BE2C (cell line): ENCODE results near the gene ZBTB46.

ENCODE experiments used
- DNase-seq: peaks from one replicate; pipeline ENCODE4 v3.0.0-alpha.2; 2020
- H3K27me3 ChIP-seq: fragments of 250-450 bp; sonication (Bioruptor Pico); 2 replicates; pipeline ENCODE4 v1.5.1; 2020; ENCODE audit warnings: mild to moderate bottlenecking
- H3K36me3 ChIP-seq: fragments of 250-450 bp; sonication (Bioruptor Pico); 2 replicates; pipeline ENCODE4 v1.5.1; 2020; ENCODE audit warnings: mild to moderate bottlenecking
- H3K4me1 ChIP-seq: fragments of 250-450 bp; sonication (Bioruptor Pico); 2 replicates; pipeline ENCODE4 v1.5.1; 2020
- H3K4me3 ChIP-seq: 2 replicates; pipeline ENCODE4 v1.5.1; 2011; ENCODE audit warnings: low read depth, low read length
- H3K9me3 ChIP-seq: fragments of 250-450 bp; sonication (Bioruptor Pico); 2 replicates; pipeline ENCODE4 v1.5.1; 2020
- TF ChIP-seq, protein P1 (sequence below): IDR thresholded peaks from 2 replicates; pipeline ENCODE4 v1.5.1; 2012; ENCODE audit warnings: mild to moderate bottlenecking, low read depth, low read length

Gene ZBTB46

DNA sequence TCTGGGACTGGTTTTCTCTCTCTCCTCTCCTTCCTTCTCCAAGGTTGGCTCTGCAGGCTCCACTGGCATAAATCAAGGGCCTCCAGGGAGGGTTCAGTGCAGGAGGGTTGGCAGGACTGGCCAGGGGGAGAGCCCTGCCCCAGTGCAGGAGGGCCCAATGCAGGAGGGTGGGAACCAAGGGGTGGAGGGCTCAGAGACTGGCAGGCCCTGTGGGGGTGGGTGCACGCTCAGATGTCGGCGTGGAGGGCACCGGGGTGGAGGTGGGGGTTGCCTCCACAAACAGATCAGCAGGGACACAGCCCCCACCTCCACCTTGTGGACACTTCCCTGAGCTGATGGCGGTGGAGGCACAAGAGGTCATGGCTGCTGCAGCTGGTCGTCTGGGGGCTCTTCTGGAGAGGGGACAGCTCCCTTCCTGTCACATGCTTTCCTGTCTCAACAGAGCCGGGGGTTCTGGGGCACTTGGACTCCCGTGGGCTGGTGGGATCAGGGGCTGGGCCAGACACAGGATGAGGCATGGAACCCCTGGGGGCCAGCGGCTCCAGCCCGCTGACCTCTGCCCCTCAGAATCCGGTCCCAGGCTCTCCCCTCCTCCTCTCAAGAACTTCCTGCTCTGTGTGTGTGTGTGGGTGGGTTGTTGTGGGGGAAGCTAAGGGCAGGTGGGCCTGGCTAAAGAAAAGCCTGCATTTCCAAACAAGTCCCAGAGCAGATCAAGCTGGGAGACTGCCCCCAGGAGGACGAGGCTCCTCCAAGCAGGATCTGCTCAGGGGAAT lies 27.5 kb upstream of the ZBTB46 start:
- peak; percentile 58 for DNase-seq
- H3K4me3 ChIP-seq, result peak overlapping the region; percentile 1
- TF ChIP-seq, protein P1, sequence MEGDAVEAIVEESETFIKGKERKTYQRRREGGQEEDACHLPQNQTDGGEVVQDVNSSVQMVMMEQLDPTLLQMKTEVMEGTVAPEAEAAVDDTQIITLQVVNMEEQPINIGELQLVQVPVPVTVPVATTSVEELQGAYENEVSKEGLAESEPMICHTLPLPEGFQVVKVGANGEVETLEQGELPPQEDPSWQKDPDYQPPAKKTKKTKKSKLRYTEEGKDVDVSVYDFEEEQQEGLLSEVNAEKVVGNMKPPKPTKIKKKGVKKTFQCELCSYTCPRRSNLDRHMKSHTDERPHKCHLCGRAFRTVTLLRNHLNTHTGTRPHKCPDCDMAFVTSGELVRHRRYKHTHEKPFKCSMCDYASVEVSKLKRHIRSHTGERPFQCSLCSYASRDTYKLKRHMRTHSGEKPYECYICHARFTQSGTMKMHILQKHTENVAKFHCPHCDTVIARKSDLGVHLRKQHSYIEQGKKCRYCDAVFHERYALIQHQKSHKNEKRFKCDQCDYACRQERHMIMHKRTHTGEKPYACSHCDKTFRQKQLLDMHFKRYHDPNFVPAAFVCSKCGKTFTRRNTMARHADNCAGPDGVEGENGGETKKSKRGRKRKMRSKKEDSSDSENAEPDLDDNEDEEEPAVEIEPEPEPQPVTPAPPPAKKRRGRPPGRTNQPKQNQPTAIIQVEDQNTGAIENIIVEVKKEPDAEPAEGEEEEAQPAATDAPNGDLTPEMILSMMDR, result peak; percentile 54
- no peaks in the 10 kb centered on the region for H3K36me3 ChIP-seq
- no peaks in the 10 kb centered on the region for H3K9me3 ChIP-seq
- peaks cover 22% of the 10 kb centered on the region for H3K4me1 ChIP-seq
- H3K27me3 ChIP-seq, result no peaks in the 10 kb centered on the region

DNA sequence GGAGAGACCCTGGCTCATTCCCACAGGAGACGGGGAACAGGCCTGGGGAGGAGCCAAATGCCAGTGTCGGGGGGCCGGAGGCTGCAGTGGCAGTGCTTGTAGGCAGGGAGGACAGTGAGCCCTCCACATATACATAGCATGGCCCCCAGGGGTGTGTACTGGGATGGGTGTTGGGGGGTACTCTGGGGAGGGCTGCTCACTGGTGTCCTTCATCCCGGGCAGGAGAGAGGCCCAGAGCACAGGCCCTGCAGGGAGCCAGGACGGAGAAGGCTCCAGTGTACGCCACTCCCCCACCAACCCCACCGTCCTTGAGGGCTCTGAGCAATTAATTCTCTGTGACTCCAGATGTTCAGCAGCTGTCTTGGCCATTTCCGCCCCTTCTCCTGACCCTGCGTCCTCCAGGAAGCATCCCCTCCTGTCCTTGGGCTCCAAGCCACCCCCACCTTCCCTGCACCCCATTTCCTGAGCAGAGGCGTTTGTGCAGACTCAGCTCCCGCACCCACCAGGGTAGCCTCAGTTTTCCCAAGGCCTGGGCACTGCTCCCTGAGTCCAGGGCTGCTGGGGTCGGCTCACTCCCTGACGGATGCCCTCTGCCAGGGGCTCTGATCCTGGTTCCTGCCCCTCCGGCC lies 26.8 kb upstream of the ZBTB46 start:
- no peak for DNase-seq
- Histone ChIP-seq H3K4me3 (no peak overlapping the region), H3K36me3 (no peaks in the 10 kb centered on the region), H3K9me3 (no peaks in the 10 kb centered on the region), H3K27me3 (no peaks in the 10 kb centered on the region), H3K4me1 (peaks cover 22% of the 10 kb centered on the region)
- TF ChIP-seq, protein P1, result no peak

DNA sequence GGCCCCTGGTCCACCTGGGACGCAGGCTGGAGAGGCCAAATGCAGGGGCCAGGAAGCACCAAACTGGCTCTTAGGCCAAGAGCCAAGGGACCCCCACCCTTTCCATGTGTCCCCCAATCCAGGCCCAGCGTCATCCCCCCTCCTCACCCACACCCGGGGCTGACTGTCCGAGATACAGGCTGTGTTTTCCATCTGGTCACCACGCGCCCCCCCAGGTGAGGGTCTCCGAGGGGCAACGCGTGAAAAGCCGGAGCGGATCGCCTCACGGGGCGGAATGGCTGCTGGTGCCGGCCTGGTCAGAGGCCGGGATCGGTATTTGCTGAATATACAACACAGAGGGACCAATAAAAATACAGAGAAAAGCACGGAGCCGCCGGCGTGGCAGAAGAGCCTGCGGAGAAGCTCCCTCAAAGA lies 25.0 kb upstream of the ZBTB46 start:
- TF ChIP-seq, protein P1, result no peak
- no peak for DNase-seq
- Histone ChIP-seq H3K4me3 (no peak overlapping the region), H3K36me3 (no peaks in the 10 kb centered on the region), H3K27me3 (no peaks in the 10 kb centered on the region), H3K9me3 (no peaks in the 10 kb centered on the region), H3K4me1 (peaks cover 22% of the 10 kb centered on the region)

DNA sequence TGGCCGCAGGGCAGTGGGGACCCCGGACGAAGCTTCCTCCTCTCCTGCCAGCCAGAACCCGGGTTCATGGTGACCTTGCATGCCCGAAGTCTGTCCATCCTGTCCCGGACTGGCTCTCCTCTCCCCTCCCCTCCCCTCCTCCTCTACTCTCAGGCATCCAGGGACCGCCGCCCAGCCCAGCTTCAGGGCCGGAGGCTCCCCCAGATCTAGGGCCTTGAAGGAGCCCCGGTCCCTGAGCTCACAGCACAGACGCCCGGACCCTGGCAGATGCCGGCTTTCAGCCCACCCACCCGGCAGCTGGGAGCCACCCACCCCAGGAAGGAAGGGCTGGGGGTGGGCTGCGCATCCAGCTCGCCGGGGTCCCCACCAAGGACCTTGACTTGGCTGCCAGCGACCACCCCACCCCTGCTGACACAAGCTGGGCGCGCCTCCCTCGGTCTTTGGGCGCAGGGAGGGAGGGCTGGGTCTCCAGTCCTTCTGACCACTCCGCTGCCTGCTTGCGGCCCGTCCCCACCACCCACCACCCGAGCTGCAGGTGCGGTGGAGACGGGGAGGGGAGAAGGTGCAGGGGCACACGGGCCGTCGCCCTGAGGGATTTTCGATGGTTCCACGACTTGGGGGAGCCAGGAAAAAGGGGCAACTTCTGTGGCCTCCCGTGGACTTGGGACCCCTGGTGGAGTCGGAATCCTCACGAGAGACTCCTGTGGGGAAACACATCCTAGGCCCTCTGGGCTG lies 24.5 kb upstream of the ZBTB46 start:
- Histone ChIP-seq H3K27me3 (no peaks in the 10 kb centered on the region), H3K4me1 (peaks cover 22% of the 10 kb centered on the region), H3K36me3 (no peaks in the 10 kb centered on the region), H3K4me3 (no peak overlapping the region), H3K9me3 (no peaks in the 10 kb centered on the region)
- no peak for DNase-seq
- TF ChIP-seq, protein P1, result no peak

DNA sequence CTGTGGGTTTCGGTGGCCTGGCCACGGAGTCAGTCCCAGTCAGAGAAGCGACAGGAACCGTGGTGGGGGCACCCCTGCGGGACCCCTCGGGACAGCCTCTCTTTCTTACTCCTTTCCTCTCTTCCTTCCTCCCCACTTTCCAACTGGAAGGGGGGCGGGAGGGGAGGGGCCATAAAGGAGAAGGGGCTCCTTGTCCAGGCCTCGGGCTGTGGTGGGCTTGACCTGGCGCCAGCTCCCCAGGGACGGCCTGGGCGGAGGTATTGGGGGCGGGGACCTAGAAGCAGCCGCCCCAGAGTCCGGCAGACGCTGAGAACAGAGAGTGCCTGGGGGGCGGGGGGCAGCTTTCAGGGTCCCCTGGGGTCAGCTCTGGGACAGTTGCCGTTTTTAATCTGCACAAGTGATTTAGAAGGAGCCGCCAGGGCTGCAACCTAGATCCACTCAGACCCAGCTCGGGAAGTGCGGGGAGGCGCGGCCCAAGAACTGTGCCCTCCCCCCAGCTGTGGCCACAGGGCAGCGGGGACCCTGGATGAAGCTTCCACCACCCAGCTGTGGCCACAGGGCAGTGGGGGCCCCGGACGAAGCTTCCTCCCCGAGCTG lies 23.8 kb upstream of the ZBTB46 start:
- peak overlapping the region; percentile 6; the same call in 1 of the 2 replicates for H3K4me3 ChIP-seq
- peaks cover 22% of the 10 kb centered on the region for H3K4me1 ChIP-seq
- no peaks in the 10 kb centered on the region for H3K27me3 ChIP-seq
- DNase-seq, result no peak
- no peaks in the 10 kb centered on the region for H3K9me3 ChIP-seq
- H3K36me3 ChIP-seq, result no peaks in the 10 kb centered on the region
- TF ChIP-seq, protein P1, result no peak
